ENCODE data around the gene AK4.

DNA sequence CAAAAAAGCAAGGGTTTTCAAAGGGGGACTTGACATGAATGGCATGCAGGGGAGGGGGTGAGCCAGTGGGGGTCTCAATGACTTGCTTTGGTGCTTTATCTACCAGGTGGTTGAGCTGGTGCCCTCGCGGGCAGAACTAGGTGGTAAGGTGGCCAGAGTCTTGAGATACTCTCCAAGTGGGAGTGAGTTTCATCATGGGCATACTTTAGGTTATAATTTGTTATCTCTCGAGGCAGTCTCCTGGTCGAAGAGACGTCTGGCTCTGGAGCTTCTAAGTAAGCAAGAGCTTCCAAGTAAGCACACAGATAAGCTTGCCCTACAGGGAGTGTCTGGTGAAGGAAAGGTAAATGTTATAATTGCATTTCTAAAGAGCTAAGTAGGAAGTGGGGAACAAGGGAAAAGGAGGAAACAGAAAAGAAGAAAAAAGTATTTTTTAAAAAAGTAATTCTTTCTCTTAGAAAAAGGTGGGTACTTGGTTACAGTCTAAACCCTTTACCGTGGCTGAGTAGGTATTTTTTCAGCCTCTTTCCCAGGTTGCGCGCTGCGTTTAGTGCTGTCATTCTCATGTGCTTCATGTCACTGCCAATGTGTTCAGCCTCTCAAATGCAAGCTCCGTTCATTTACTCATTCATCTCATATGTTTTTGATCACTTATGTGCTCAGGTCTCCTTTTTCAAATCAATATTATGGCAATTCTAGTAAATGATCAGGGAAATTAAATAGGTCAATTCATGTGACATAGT lies 129.8 kb downstream of the AK4 start:
- TF ChIP-seq POLR2A (IDR thresholded peaks at IDR 0.05) (no peak), EP300 (IDR thresholded peaks at IDR 0.05) (no peak)
- TF ChIP-seq, protein P1, sequence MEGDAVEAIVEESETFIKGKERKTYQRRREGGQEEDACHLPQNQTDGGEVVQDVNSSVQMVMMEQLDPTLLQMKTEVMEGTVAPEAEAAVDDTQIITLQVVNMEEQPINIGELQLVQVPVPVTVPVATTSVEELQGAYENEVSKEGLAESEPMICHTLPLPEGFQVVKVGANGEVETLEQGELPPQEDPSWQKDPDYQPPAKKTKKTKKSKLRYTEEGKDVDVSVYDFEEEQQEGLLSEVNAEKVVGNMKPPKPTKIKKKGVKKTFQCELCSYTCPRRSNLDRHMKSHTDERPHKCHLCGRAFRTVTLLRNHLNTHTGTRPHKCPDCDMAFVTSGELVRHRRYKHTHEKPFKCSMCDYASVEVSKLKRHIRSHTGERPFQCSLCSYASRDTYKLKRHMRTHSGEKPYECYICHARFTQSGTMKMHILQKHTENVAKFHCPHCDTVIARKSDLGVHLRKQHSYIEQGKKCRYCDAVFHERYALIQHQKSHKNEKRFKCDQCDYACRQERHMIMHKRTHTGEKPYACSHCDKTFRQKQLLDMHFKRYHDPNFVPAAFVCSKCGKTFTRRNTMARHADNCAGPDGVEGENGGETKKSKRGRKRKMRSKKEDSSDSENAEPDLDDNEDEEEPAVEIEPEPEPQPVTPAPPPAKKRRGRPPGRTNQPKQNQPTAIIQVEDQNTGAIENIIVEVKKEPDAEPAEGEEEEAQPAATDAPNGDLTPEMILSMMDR (IDR thresholded peaks at IDR 0.05): no peak

Data from ovary (tissue), 3 donors.